GM21515 (cell line): ENCODE data around the gene SGCD.
"Not testable (repeated sequence)": the region's sequence is repeated elsewhere in the genome, so short reads cannot be mapped to it uniquely, and the experiment has no call there.

Experiments
- ATAC-seq: cut with Tn5 transposase; IDR thresholded peaks from one replicate; pipeline ENCODE4 v1.9.1; 2021; ENCODE audit not compliant: unreplicated experiment

The SGCD gene

GRCh38 chr5:156552855-156553358, 225.9 kb downstream of the SGCD start:
- ATAC-seq = no peak

GRCh38 chr5:156556666-156557406, 229.9 kb downstream of the SGCD start:
- ATAC-seq = no peak

GRCh38 chr5:156560002-156560401, 233.0 kb downstream of the SGCD start:
- no peak for ATAC-seq

- no peak for ATAC-seq
These were observed 234.7 kb downstream of the SGCD start for GRCh38 chr5:156561651-156562050.

- no peak for ATAC-seq
These were observed 243.7 kb downstream of the SGCD start for GRCh38 chr5:156570615-156571014.

- no peak for ATAC-seq
These were observed 254.8 kb downstream of the SGCD start for GRCh38 chr5:156581725-156582124.

GRCh38 chr5:156582193-156582598, 255.2 kb downstream of the SGCD start:
- ATAC-seq = no peak

- no peak for ATAC-seq
These were observed 257.9 kb downstream of the SGCD start for GRCh38 chr5:156584871-156585270.

- no peak for ATAC-seq
These were observed 259.0 kb downstream of the SGCD start for GRCh38 chr5:156585999-156586398.

- ATAC-seq = no peak
These were observed 260.0 kb downstream of the SGCD start for GRCh38 chr5:156587012-156587411.

GRCh38 chr5:156588306-156588705, 261.3 kb downstream of the SGCD start:
- ATAC-seq = no peak

GRCh38 chr5:156589104-156589945, 262.4 kb downstream of the SGCD start:
- no peak for ATAC-seq

- no peak for ATAC-seq
These were observed 262.9 kb downstream of the SGCD start for GRCh38 chr5:156589946-156590216.

GRCh38 chr5:156590978-156591377, 264.0 kb downstream of the SGCD start:
- no peak for ATAC-seq

- no peak for ATAC-seq
These were observed 264.7 kb downstream of the SGCD start for GRCh38 chr5:156591631-156592030.

- no peak for ATAC-seq
These were observed 266.6 kb downstream of the SGCD start for GRCh38 chr5:156593546-156593945.

- ATAC-seq = no peak
These were observed 267.4 kb downstream of the SGCD start for GRCh38 chr5:156594406-156594805.

GRCh38 chr5:156595132-156595787, 268.3 kb downstream of the SGCD start:
- ATAC-seq = no peak

- no peak for ATAC-seq
These were observed 270.3 kb downstream of the SGCD start for GRCh38 chr5:156597276-156597675.

GRCh38 chr5:156598964-156599363, 272.0 kb downstream of the SGCD start:
- no peak for ATAC-seq

GRCh38 chr5:156610582-156610981, 283.6 kb downstream of the SGCD start:
- not testable (repeated sequence) for ATAC-seq

- no peak for ATAC-seq
These were observed 288.9 kb downstream of the SGCD start for GRCh38 chr5:156615901-156616300.
